GM12872 (cell line): Measurements from ENCODE around the gene KANK4.

Experiments
- TF ChIP-seq, protein P1 (sequence below): IDR thresholded peaks from 3 replicates; pipeline ENCODE4 v1.5.1; 2011; ENCODE audit warnings: low read depth, mild to moderate bottlenecking, low read length, moderate library complexity; ENCODE audit not compliant: insufficient read depth

KANK4 gene

DNA sequence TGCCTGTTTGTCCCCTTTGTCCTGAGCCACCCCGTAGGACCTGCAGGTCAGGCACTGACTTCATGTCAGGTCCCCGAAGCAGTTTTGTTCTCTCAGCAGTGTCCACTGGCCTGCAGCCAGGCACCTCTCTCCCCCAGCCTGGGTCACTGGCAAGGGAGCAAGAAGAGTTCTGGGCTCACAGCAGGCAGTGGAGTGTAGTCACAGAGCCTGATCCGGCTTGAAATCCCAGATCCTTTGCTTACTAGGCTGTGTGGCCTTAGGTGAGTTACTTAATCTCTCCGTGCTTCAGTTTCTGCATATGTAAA lies 90.4 kb downstream of the KANK4 start:
- TF ChIP-seq, protein P1, sequence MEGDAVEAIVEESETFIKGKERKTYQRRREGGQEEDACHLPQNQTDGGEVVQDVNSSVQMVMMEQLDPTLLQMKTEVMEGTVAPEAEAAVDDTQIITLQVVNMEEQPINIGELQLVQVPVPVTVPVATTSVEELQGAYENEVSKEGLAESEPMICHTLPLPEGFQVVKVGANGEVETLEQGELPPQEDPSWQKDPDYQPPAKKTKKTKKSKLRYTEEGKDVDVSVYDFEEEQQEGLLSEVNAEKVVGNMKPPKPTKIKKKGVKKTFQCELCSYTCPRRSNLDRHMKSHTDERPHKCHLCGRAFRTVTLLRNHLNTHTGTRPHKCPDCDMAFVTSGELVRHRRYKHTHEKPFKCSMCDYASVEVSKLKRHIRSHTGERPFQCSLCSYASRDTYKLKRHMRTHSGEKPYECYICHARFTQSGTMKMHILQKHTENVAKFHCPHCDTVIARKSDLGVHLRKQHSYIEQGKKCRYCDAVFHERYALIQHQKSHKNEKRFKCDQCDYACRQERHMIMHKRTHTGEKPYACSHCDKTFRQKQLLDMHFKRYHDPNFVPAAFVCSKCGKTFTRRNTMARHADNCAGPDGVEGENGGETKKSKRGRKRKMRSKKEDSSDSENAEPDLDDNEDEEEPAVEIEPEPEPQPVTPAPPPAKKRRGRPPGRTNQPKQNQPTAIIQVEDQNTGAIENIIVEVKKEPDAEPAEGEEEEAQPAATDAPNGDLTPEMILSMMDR, result no peak

DNA sequence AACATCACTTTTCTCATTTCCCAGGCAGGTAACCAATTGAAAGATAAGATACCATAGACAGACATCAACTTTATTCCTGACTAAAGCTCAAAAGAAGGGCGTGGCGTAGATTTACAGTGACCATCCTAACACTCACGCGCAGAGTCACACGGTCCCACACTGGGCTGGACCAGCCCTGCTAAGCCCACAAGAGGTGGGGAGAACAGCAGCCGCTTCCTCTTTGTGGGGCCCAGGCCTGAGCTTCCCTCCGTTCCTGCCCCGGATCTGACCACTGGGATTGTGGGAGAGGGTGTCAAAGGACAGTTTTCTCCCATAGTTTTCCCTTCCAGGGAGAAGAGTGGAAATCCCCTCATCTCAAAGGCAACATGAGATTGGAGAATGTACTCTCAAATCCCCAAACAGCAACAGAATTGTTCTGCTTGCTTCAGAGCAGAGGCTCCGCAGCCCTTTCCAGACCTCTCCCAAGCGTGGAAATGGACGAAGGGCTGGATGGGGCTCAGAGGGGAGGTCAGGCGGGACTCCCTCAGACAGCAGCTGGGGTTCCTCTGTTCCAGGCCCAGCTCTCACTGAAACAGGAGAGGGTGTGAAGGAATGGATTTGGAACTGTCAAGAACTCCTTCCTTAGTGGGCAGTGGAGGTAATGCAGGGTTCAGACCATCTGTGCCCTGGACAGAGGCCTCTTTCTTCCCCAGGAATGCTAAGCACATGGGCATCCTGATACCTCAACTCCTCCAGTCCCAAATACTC lies 90.9 kb downstream of the KANK4 start:
- TF ChIP-seq, protein P1, result no peak

DNA sequence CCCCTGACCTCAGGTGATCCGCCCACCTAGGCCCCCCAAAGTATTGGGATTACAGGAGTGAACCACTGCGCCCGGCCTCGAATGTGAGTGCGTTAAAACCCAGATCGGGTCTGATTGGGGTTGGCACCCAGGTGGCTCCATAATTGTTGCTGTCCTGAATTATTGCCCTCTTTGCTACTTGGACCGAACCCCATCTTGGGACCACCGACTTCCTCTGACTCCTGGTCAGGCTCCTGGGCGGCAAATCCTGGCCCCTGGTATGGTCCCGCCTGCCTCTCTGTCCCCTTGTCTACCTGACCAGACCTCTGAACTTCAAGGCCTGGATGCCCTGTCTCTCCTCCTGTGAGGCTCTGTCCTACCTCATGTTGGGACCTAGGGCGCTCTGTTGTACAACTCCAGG lies 91.7 kb downstream of the KANK4 start:
- TF ChIP-seq, protein P1, result no peak

DNA sequence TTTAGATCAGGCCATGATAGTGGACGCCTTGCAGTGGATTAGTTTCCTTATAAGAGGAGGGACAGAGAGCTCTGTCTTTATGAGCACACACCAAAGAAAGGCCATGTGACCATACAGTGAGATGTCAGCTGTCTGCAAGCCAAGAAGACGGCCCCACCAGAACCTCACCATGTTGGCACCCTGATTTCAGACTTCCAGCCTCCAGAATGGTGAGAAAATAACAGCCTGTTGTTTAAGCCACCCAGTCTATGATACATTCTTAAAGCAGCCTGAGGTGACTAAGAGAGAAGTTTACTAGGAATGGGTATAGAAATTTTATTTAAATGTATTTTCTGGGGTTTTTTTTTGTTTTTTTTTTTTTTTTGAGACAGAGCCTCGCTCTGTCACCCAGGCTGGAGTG lies 95.1 kb downstream of the KANK4 start:
- TF ChIP-seq, protein P1, result no peak

DNA sequence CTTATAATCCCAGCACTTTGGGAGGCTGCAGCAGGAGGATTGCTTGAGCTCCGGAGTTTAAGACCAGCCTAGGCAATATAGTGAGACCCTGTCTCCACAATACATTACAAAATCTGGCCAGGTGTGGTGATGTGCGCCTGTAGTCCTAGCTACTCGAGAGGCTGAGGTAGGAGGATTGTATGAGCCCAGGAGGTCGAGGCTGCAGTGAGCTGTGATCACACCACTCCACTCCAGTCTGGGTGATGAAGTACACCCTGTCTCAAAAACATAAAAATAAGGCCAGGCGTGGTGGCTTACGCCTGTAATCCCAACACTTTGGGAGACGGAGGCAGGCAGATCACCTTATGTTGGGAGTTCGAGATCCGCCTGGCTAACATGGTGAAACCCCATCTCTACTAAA lies 96.9 kb downstream of the KANK4 start:
- TF ChIP-seq, protein P1, result no peak

DNA sequence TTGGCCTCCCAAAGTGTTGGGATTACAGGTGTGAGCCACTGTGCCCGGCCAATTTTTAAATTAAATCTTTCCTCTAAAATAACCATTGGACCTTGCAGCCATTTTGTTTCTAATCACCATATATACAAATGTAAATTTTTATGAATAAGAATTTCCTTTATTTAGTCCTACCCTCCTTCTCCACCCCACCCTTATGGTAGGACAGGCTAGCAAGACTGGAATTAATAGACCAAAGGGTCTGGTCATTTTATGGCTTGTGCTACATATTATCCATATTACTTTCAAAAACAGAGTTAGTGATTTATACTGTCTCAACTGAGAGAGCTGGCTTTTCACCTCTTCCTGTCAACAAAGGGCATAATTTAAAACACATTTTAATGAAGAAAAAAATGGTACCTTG lies 98.1 kb downstream of the KANK4 start:
- TF ChIP-seq, protein P1, result no peak

DNA sequence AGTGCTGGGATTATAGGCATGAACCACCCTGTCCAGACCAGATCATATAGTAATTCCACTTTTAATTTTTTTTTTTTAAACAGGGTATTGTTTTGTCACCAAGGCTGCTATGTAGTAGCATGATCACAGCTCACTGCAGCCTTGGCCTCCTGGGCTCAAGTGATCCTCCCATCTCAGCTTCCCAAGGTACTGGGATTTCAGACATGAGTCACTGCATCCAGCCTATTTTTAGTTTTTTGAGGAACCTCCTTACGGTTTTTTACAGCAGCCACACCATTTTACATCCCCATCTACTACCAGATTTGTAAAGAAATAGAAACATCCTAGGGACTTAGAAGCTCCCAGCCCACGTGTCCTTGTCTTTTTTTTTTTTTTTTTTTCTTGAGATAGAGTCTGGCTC lies 100.6 kb downstream of the KANK4 start:
- TF ChIP-seq, protein P1, result no peak
